Measurements from ENCODE around the gene ANTXR1.

Gene ANTXR1

GRCh38 chr2:69077252-69077950, 64.4 kb downstream of the ANTXR1 start:
- no peak for DNase-seq

GRCh38 chr2:69080071-69080470, 67.1 kb downstream of the ANTXR1 start:
- DNase-seq, result no peak

DNA sequence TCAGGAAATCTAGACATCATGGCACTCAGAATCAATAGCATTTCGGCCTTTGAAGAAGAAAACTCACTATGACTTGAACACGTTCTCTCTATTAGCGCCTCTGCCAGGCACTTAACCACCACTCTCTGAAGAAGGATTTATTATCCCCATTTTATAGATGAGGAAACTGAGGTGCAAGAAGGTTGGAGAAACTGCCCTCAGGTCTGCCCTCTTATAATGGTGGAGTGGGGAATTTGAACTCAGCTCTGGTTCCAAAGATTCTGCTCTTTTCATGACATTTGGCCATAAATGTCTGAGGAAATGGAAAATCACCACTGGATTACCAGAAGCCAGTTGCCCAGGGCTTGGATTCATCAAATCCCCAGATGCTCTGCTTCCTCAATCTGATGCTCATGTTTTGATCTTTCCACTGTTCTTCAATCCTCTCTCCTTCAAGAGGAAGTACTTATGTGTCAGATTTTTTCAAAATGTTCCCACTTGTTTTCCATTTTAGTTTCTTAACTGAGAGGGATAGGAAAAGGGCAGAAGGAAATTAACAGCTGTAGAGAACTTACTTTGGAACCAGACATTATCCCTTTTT, 68.1 kb downstream of the ANTXR1 start:
- DNase-seq, result no peak

- no peak for DNase-seq
Observed at GRCh38 chr2:69081757-69082156, 68.8 kb downstream of the ANTXR1 start.

DNA sequence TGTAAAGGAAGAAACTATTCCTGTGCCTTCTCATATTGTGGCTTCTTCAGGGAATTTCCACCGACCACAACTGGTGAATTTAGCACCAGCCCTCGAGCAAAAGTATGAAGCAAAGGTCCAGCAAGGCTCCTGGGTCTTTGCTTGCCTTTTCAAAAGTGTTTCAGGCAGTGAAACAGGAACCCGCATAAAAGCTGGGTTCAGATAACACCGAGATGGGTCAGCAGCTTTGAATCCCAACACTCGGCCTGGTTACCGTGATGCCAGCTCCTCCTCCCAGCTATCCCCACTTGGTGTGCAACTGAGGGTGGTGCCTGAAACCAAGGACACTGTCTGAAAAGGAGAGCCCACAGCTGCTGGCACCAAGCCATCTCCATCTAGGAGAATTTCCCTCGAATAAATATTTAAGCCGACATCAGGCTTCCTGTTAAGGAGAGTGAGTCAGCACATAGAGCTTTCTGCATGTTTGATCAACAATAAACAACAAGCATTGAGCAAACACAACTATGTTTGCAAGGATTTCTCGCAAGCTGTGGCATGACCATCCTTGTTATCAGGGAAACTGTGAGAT, 69.5 kb downstream of the ANTXR1 start:
- DNase-seq, result no peak

- no peak for DNase-seq
Observed at GRCh38 chr2:69083235-69083748, 70.3 kb downstream of the ANTXR1 start.

GRCh38 chr2:69084492-69084891, 71.5 kb downstream of the ANTXR1 start:
- no peak for DNase-seq

GRCh38 chr2:69086466-69086865, 73.5 kb downstream of the ANTXR1 start:
- DNase-seq, result no peak

DNA sequence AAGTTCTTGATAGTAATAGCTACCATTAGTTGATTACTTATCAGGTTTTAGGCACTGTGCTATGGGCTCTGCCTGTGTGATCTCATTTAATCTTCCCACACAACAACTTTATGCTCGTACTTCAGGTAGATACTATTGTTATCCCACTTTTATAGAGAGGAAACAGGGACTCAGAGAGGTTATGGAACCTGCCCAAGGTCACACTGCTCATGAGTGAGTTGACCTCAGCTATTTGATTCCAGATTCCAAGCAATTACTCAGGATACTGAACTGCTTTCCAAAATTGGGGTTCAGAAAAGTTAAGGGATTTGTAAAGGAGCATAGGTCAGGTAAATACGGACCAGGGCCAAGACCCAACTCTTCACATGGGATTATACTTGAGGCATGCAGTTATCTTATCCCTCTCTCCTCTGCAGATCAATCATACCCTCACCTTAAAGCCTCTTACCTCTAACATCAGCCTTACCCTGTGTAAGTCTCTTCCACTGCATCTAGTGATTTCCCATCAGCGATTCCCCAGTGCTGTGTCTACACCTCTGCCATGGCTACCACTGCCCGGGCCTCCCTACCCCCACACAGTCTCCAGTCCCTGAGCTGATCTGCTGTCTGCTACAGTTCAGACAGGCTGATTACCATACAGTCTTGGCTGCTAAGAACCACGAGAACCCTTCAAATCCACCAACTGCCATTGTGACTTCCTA, 74.4 kb downstream of the ANTXR1 start:
- DNase-seq, result no peak

DNA sequence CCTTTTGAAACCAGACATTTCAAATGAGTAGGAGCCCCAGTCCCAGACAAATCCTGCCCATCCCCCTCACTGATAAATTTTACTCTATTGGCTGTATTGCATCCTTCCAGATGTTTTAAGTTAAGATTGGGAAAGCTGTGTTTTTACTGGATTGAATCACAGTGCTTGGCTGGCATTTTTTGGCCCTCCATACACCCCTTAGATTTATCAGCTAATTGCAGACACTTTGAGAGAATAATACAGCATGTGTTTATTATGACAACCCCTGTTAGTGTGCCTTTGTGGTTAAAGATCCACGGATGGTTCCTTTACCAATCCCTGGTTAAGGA, 74.9 kb downstream of the ANTXR1 start:
- no peak for DNase-seq

DNA sequence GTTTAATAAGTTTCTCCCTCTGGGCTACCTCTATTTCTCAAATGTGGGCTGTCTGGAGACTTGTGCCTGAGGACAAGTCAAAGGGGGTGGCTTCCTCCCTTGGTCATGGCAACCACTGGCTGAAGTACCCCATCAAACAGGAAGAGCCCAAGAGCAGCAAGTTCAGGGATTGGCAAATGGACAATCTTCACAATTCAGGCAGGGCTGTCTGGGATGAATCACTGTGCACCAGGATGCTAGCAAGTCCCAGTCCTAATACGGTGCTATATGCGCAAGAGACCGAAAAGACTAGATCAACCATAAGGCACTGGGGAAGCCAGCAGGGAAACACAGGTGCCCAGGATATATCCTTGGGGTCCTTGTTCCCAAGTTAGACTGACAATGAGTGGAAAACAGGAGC, 75.5 kb downstream of the ANTXR1 start:
- DNase-seq, result no peak

- no peak for DNase-seq
Observed at GRCh38 chr2:69089266-69089665, 76.3 kb downstream of the ANTXR1 start.

GRCh38 chr2:69089998-69090397, 77.0 kb downstream of the ANTXR1 start:
- no peak for DNase-seq

DNA sequence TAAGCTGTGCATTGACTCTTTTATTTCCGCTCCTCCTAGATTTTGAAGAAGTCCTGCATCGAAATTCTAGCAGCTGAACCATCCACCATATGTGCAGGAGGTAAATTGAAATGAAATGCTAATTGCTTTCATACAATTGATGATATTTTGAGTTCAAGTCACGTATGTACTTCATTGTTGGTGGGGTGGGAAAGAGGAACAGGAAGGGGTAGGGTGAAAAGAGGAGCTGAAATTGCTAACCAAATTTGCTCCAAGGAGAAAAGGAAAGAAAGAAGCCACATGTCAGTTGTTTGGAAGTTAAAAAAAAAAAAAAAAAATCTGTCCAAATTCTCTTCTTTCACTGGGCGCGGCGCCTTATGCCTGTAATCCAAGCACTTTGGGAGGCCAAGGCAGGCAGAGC, 77.8 kb downstream of the ANTXR1 start:
- DNase-seq, result no peak

GRCh38 chr2:69092857-69093256, 79.9 kb downstream of the ANTXR1 start:
- DNase-seq, result no peak

DNA sequence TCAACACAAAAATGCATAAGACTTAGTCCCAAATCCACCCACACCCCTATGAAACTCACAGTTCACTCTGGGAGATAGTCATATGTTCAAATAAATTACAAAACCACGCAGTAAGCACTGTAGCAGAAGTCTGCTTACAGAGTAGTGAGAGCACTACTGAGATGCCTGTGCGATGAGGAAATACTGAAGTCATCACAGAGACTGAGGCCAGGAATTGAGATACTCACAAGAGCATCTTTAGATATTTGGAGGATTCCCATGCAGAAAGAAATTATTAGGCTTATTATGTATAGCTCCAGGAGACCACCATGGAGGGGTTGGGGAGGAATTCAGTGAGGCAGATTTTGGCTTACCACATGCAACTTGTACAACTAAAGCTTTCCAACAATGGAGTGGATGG, 82.3 kb downstream of the ANTXR1 start:
- DNase-seq, result no peak

DNA sequence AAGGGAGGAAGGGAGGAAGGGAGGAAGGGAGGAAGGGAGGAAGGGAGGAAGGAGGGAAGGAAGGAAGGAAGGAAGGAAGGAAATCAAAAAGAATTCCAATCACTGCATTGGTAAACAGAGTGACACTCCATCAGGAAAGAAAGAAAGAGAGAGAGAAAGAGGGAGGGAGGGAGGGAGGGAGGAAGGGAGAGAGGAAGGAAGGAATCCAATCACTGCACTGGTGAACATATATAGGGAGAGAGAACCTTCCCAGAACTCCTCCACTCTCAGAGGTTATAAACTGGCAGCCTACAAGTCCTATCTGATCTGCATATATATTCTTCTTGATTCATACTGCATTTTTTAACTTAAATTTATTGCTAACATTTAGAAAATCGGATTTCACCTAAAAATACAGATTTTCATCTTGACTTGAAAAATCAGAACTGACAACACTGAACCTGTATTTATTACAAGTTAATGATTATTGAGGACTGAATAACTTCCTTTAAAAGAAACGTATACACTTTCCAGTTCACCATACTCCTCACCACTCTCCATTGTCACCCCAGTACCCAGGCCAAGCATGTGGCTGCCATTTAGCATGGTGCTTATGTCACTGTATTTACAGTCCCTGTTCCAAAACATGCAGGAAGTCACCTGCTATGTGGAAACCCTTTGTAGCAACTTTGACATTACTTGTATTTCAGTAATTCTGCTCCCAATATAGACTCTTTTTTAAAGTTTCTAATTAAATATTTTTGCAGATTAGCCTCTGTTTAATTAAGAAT, 83.5 kb downstream of the ANTXR1 start:
- no peak for DNase-seq

GRCh38 chr2:69097148-69097610, 84.2 kb downstream of the ANTXR1 start:
- DNase-seq, result no peak

DNA sequence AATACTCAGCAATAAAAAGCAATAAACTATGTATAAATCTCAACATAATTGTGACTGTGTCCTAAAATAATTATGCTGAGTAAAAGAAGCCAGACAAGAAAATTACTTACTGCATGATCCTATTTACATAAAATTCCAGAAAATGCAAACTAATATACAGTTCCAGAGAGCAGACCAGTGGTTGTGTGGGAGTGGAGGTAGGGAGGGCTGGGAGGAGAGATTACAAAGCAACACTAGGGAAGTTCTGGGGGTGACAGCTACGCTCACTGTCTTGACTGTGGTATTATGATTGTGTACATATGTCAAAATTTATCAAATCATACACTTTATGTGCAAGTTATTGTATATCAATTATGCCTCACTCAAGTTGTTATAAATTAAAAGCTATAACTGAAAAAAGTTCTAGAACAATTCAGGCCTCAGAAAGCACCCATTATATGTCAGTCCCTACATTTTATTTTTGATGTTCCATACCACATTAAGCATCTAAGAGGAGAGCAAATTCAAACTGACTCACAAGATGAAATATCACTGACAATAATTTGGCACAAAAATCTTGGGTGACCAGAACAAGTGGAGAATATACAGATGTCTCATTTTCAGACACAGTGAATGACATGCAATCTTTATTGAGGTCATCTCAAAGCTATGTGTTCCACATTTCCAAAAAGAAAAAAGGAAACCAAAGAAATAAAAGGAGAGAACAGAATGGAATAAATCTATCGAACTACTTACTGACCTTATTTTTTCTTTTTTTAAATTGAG, 85.1 kb downstream of the ANTXR1 start:
- DNase-seq, result no peak

GRCh38 chr2:69099541-69099940, 86.6 kb downstream of the ANTXR1 start:
- no peak for DNase-seq

GRCh38 chr2:69100220-69100723, 87.3 kb downstream of the ANTXR1 start:
- no peak for DNase-seq

DNA sequence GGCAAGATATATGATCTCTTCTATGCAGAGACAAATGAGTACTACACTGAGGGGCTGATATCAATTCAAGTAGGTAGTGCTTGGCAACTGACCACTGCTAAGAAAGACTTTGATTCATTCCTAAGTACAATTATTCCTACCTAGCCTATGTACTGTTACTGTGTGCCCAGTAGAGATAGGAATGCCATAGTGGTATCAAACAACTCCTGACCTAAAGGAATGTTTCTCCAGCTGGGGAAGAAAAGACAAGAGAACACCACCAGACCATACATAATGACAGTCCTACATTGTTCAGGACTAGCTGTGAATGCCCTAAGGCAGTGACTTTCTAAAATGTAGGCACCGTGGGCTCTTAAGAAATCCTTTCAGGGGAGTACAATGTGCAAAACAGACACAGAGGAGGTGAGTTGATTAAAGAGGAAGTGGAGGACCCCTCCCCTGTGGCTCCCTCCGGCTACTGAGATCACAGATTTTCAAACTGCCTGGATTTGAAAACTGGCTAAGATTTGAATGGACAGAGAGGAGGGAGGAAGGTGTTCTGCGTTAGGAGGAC, 89.1 kb downstream of the ANTXR1 start:
- no peak for DNase-seq
